K562 (cell line): Measurements from ENCODE around the gene KLHL20. TPM values are rescaled to one million over a fixed set of nuclear protein-coding genes. Genes with fewer than 3 reads are reported as not detected.
A peak's percentile ranks its signal among the peaks of the same experiment; 100 is the strongest.

Source experiments
- ARNT ChIP-seq, 2 experiments: fragments of 450-650 bp; IDR thresholded peaks; 2 replicates each; pipeline ENCODE4 v1.6.1; 2016; ENCODE audit warnings: mild to moderate bottlenecking in 1 of 2
- BRD4 ChIP-seq: fragments of 200-600 bp; sonication (generic); IDR thresholded peaks from 2 replicates; pipeline ENCODE4 v1.6.1; 2017; ENCODE audit warnings: inconsistent platforms
- CAMTA2 ChIP-seq: fragments of 250-450 bp; sonication (Bioruptor Pico); conservative IDR thresholded peaks from 2 replicates; pipeline ENCODE4 v1.5.1; 2022
- CHD1 ChIP-seq: fragments of 200-600 bp; sonication (generic); IDR thresholded peaks from one replicate; pipeline ENCODE4 v1.6.1; 2012; ENCODE audit warnings: mild to moderate bottlenecking, moderate library complexity, low read length, inconsistent platforms
- ELF1 ChIP-seq: fragments of 200-800 bp; sonication (Bioruptor generic); IDR thresholded peaks from 2 replicates; pipeline ENCODE4 v1.6.1; 2016; ENCODE audit warnings: missing genetic modification characterization, missing compliant biosample characterization
- HDGF ChIP-seq: fragments of 450-650 bp; IDR thresholded peaks from 2 replicates; pipeline ENCODE4 v1.6.1; 2016
- MCM7 ChIP-seq, 2 experiments: fragments of 450-650 bp; IDR thresholded peaks; 2 replicates each; pipeline ENCODE4 v1.6.1; 2016 to 2018
- NCOA1 ChIP-seq: fragments of 450-650 bp; IDR thresholded peaks from 2 replicates; pipeline ENCODE4 v1.6.1; 2016; ENCODE audit warnings: low read depth
- NFRKB ChIP-seq: fragments of 450-650 bp; IDR thresholded peaks from 2 replicates; pipeline ENCODE4 v1.6.1; 2016; ENCODE audit warnings: low read depth
- PYGO2 ChIP-seq: fragments of 450-650 bp; IDR thresholded peaks from 2 replicates; pipeline ENCODE4 v1.6.1; 2016; ENCODE audit warnings: mild to moderate bottlenecking, missing genetic modification characterization, moderate library complexity, missing compliant biosample characterization
- RBM25 ChIP-seq: fragments of 200-400 bp; formaldehyde crosslinking; IDR thresholded peaks from 2 replicates; pipeline ENCODE4 v1.6.1; 2018; ENCODE audit warnings: low read length, low read depth, moderate library complexity; ENCODE audit not compliant: severe bottlenecking
- SMAD2 ChIP-seq: fragments of 150-350 bp; IDR thresholded peaks from 2 replicates; pipeline ENCODE4 v1.6.1; 2014; ENCODE audit warnings: low read depth, mild to moderate bottlenecking, low read length
- SMAD3 ChIP-seq: fragments of 450-650 bp; formaldehyde crosslinking; conservative IDR thresholded peaks from 2 replicates; pipeline ENCODE4 v1.4.0; 2020; ENCODE audit warnings: mild to moderate bottlenecking
- SUPT5H ChIP-seq: fragments of 450-650 bp; IDR thresholded peaks from 2 replicates; pipeline ENCODE4 v1.6.1; 2016
- ZNF133 ChIP-seq: fragments of 250-450 bp; sonication (Bioruptor Pico); IDR thresholded peaks from 2 replicates; pipeline ENCODE4 v1.4.0; 2020; ENCODE audit warnings: mild to moderate bottlenecking
- ZNF354B ChIP-seq: fragments of 250-450 bp; sonication (Bioruptor Pico); IDR thresholded peaks from 2 replicates; pipeline ENCODE4 v1.4.0; 2020
- ZNF408 ChIP-seq: fragments of 250-450 bp; sonication (Bioruptor Pico); IDR thresholded peaks from 2 replicates; pipeline ENCODE4 v1.4.0; 2020; ENCODE audit warnings: low read depth, mild to moderate bottlenecking, moderate library complexity
- ZNF695 ChIP-seq: fragments of 450-650 bp; formaldehyde crosslinking; IDR thresholded peaks from 2 replicates; pipeline ENCODE4 v1.4.0; 2020; ENCODE audit warnings: mild to moderate bottlenecking, moderate library complexity
- ZZZ3 ChIP-seq: fragments of 450-650 bp; IDR thresholded peaks from 2 replicates; pipeline ENCODE4 v1.6.1; 2016; ENCODE audit warnings: antibody characterized with exemption, mild to moderate bottlenecking, moderate library complexity
- polyA plus RNA-seq, 8 experiments: library from polyadenylated mRNA; depleted of rRNA in 4 of 8; stranded (reverse) in 5 of 8; unstranded in 3 of 8; fragments of >200 nt; fragmentation: Nextera tagmentation in 2 of 8; fragmentation: Illumina TruSeq in 1 of 8; extraction: Ambion mirVana in 2 of 8; extraction: Trizol in 1 of 8; gene quantifications; 2 replicates each; pipeline versions ENCODE4 v1.2.1 to v1.2.3, GENCODE V29; 2011 to 2014; ENCODE audit warnings: inconsistent platforms in 1 of 8, missing spikeins in 1 of 8
- total RNA-seq, 7 experiments: library from RNA; depleted of rRNA in 6 of 7; stranded (reverse); fragments of >200 nt in 6 of 7; fragmentation: Illumina TruSeq in 2 of 7; extraction: Trizol in 2 of 7; gene quantifications; 2 replicates each; pipeline versions ENCODE4 v1.2.1 to v1.2.3, GENCODE V29; 2011 to 2021; ENCODE audit warnings: low replicate concordance in 1 of 7
- TF ChIP-seq, protein P1 (sequence below): fragments of 450-650 bp; IDR thresholded peaks from 2 replicates; pipeline ENCODE4 v1.7.0; 2016; ENCODE audit warnings: borderline replicate concordance
- TF ChIP-seq, protein P2 (sequence below): fragments of 450-650 bp; formaldehyde crosslinking; IDR thresholded peaks from 2 replicates; pipeline ENCODE4 v1.4.0; 2020; ENCODE audit warnings: mild to moderate bottlenecking, moderate library complexity
- TF ChIP-seq, protein P3 (sequence below): fragments of 250-450 bp; sonication (Bioruptor Pico); IDR thresholded peaks from 2 replicates; pipeline ENCODE4 v1.5.0; 2021
- TF ChIP-seq, protein P4 (sequence below): fragments of 250-450 bp; sonication (Bioruptor Pico); IDR thresholded peaks from 2 replicates; pipeline ENCODE4 v1.5.0; 2020; ENCODE audit warnings: mild to moderate bottlenecking
- TF ChIP-seq, protein P5 (sequence below): IDR thresholded peaks from 2 replicates; pipeline ENCODE4 v1.6.1; 2014; ENCODE audit warnings: antibody characterized with exemption

The KLHL20 gene
- total and polyA plus RNA-seq, 9 of the 15 experiments (the other 6 are each of a cell fraction or from before 2014, with no cell fraction given): 8.9 to 23.2 (median 16.8) TPM

DNA sequence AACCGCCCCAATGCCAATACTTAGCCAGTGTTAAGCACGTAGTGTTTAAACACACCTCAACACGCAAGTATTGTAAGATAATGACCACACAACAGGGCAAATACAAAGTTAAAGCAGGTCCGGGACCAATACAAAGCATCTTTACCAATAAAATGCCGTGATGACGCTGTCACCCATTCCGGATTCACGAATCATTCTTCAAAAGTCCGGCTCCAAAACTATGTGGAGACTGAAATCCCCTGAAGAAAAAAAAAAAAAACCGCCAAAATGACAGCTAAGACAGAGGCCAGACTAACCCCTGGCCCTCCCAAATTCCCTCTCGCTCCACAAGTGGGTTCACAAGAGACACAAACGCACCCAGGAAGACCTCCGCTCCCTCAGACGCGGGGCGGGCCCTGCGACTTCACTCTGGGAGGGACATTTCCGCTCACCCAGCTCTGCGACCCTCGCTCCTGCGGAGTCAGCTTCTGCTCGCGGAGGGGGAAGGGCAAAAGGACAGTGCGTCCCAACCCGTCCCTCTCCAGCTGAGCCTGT is 109.1 kb downstream of the KLHL20 start (continued):
- TF ChIP-seq, protein P1, sequence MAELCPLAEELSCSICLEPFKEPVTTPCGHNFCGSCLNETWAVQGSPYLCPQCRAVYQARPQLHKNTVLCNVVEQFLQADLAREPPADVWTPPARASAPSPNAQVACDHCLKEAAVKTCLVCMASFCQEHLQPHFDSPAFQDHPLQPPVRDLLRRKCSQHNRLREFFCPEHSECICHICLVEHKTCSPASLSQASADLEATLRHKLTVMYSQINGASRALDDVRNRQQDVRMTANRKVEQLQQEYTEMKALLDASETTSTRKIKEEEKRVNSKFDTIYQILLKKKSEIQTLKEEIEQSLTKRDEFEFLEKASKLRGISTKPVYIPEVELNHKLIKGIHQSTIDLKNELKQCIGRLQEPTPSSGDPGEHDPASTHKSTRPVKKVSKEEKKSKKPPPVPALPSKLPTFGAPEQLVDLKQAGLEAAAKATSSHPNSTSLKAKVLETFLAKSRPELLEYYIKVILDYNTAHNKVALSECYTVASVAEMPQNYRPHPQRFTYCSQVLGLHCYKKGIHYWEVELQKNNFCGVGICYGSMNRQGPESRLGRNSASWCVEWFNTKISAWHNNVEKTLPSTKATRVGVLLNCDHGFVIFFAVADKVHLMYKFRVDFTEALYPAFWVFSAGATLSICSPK: no peak
- TF ChIP-seq, protein P2, sequence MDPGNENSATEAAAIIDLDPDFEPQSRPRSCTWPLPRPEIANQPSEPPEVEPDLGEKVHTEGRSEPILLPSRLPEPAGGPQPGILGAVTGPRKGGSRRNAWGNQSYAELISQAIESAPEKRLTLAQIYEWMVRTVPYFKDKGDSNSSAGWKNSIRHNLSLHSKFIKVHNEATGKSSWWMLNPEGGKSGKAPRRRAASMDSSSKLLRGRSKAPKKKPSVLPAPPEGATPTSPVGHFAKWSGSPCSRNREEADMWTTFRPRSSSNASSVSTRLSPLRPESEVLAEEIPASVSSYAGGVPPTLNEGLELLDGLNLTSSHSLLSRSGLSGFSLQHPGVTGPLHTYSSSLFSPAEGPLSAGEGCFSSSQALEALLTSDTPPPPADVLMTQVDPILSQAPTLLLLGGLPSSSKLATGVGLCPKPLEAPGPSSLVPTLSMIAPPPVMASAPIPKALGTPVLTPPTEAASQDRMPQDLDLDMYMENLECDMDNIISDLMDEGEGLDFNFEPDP: no peak
- TF ChIP-seq CAMTA2 (CRISPR knock-in tag) (no peak), SUPT5H (no peak; the same call in 1 of the 2 replicates), SMAD2 (no peak), ZNF695 (no peak), ARNT (IDR thresholded peaks at IDR 0.05) (no peak), PYGO2 (no peak), MCM7 (IDR thresholded peaks at IDR 0.05) (no peak), SMAD3 (CRISPR knock-in tag) (no peak), ZNF354B (CRISPR knock-in tag) (no peak), NFRKB (no peak), ZZZ3 (no peak), CHD1 (peak; percentile 68), RBM25 (no peak), ZNF408 (CRISPR knock-in tag) (no peak), ELF1 (no peak), BRD4 (no peak; the same call in 1 of the 2 replicates), NCOA1 (no peak), HDGF (no peak), ZNF133 (CRISPR knock-in tag) (no peak)
- TF ChIP-seq, protein P3, sequence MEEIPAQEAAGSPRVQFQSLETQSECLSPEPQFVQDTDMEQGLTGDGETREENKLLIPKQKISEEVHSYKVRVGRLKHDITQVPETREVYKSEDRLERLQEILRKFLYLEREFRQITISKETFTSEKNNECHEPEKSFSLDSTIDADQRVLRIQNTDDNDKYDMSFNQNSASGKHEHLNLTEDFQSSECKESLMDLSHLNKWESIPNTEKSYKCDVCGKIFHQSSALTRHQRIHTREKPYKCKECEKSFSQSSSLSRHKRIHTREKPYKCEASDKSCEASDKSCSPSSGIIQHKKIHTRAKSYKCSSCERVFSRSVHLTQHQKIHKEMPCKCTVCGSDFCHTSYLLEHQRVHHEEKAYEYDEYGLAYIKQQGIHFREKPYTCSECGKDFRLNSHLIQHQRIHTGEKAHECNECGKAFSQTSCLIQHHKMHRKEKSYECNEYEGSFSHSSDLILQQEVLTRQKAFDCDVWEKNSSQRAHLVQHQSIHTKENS: no peak
- TF ChIP-seq, protein P4, sequence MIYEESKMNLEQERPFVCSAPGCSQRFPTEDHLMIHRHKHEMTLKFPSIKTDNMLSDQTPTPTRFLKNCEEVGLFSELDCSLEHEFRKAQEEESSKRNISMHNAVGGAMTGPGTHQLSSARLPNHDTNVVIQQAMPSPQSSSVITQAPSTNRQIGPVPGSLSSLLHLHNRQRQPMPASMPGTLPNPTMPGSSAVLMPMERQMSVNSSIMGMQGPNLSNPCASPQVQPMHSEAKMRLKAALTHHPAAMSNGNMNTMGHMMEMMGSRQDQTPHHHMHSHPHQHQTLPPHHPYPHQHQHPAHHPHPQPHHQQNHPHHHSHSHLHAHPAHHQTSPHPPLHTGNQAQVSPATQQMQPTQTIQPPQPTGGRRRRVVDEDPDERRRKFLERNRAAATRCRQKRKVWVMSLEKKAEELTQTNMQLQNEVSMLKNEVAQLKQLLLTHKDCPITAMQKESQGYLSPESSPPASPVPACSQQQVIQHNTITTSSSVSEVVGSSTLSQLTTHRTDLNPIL (CRISPR knock-in tag): no peak
- TF ChIP-seq, protein P5, sequence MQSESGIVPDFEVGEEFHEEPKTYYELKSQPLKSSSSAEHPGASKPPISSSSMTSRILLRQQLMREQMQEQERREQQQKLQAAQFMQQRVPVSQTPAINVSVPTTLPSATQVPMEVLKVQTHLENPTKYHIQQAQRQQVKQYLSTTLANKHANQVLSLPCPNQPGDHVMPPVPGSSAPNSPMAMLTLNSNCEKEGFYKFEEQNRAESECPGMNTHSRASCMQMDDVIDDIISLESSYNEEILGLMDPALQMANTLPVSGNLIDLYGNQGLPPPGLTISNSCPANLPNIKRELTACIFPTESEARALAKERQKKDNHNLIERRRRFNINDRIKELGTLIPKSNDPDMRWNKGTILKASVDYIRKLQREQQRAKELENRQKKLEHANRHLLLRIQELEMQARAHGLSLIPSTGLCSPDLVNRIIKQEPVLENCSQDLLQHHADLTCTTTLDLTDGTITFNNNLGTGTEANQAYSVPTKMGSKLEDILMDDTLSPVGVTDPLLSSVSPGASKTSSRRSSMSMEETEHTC: no peak
